Lower leg skin (tissue), 4 donors: ENCODE results near the gene HS6ST3. TPM values are rescaled to one million over a fixed set of nuclear protein-coding genes. Genes with fewer than 3 reads are reported as not detected.

Experiments
- DNase-seq, 2 donors: peaks; one replicate each; pipeline ENCODE4 v3.0.0-alpha.2; 2019; ENCODE audit warnings: low spot score in 2 of 2
- H3K4me3 ChIP-seq: fragments of 200-600 bp; sonication (generic); 2 replicates; pipeline ENCODE4 v1.5.1; 2017; ENCODE audit warnings: mild to moderate bottlenecking, low read depth; ENCODE audit not compliant: poor library complexity, severe bottlenecking
- POLR2A ChIP-seq, 2 donors: fragments of 450-650 bp; IDR thresholded peaks; one replicate each; pipeline ENCODE4 v1.6.1; 2016 to 2017; ENCODE audit warnings: antibody characterized with exemption in 2 of 2, mild to moderate bottlenecking in 1 of 2, moderate library complexity in 1 of 2
- WGBS, 2 donors: methylation state at CpG; one replicate each; pipeline ENCODE4 v1.1.5; 2018; 5-methylcytosine and 5-hydroxymethylcytosine counted together
- intact Hi-C: fragments of 100-400 bp; cut with DNase I; formaldehyde crosslinking; loops from one replicate; pipeline ENCODE4 v1.15.0; 2023; ENCODE audit warnings: low total_unique reads
- total RNA-seq, 4 donors: library from RNA; depleted of rRNA; stranded (reverse); fragments of >200 nt; gene quantifications; one replicate each; pipeline ENCODE4 v1.1.0, GENCODE V29; 2016
- TF ChIP-seq, protein P1 (sequence below), 3 donors: fragments of 450-650 bp; IDR thresholded peaks; one replicate each; pipeline ENCODE4 v1.5.1; 2016; ENCODE audit warnings: antibody characterized with exemption in 3 of 3, mild to moderate bottlenecking in 3 of 3, moderate library complexity in 2 of 3

HS6ST3 gene
- total RNA-seq, 4 donors from 2014 or later: 0.72 to 1.5 (median 0.87) TPM

- TF ChIP-seq POLR2A (IDR thresholded peaks at IDR 0.05): no peak
- TF ChIP-seq, protein P1, sequence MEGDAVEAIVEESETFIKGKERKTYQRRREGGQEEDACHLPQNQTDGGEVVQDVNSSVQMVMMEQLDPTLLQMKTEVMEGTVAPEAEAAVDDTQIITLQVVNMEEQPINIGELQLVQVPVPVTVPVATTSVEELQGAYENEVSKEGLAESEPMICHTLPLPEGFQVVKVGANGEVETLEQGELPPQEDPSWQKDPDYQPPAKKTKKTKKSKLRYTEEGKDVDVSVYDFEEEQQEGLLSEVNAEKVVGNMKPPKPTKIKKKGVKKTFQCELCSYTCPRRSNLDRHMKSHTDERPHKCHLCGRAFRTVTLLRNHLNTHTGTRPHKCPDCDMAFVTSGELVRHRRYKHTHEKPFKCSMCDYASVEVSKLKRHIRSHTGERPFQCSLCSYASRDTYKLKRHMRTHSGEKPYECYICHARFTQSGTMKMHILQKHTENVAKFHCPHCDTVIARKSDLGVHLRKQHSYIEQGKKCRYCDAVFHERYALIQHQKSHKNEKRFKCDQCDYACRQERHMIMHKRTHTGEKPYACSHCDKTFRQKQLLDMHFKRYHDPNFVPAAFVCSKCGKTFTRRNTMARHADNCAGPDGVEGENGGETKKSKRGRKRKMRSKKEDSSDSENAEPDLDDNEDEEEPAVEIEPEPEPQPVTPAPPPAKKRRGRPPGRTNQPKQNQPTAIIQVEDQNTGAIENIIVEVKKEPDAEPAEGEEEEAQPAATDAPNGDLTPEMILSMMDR (IDR thresholded peaks at IDR 0.05): no peak
- DNase-seq: no peak
- H3K4me3 ChIP-seq: no peak overlapping the region
- intact Hi-C loops: no loop called here
Observed at GRCh38 chr13:96421314-96421713, 331.4 kb downstream of the HS6ST3 start.

DNA sequence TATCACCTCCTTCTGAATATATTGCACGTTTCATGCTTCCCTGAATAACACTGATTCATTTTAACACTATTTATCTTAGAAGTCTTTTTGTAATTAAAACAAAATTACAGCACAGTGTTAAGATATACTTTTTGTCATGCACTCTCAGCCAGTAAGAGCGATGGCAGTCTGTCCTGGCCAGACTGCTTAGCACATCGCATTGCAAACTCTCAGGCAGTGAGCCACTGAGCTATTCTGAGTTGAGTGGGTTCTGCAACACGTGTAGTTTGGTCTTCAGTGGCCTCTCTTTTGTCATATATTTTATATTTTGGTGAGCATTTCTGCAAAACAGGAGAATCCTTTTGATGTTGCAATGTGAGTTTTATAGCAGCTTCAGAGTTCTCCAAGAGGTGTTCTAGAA, 332.1 kb downstream of the HS6ST3 start:
- TF ChIP-seq POLR2A (IDR thresholded peaks at IDR 0.05): no peak
- TF ChIP-seq, protein P1 (IDR thresholded peaks at IDR 0.05): no peak
- DNase-seq: no peak
- WGBS, 2 donors: 69 to 75% methylated on average over 4 of the region's 4 CpGs

GRCh38 chr13:96426167-96426566, 336.3 kb downstream of the HS6ST3 start:
- no peak for DNase-seq
- intact Hi-C loops: no loop called here
- TF ChIP-seq, protein P1 (IDR thresholded peaks at IDR 0.05): no peak
- TF ChIP-seq POLR2A (IDR thresholded peaks at IDR 0.05): no peak
- H3K4me3 ChIP-seq: no peak overlapping the region
- 63 to 75% methylated on average over 3 of the region's 3 CpGs for WGBS, 2 donors

More for the DNA sequence above, 332.1 kb downstream of the HS6ST3 start:
- intact Hi-C loops: no loop called here
- H3K4me3 ChIP-seq: no peak overlapping the region

DNA sequence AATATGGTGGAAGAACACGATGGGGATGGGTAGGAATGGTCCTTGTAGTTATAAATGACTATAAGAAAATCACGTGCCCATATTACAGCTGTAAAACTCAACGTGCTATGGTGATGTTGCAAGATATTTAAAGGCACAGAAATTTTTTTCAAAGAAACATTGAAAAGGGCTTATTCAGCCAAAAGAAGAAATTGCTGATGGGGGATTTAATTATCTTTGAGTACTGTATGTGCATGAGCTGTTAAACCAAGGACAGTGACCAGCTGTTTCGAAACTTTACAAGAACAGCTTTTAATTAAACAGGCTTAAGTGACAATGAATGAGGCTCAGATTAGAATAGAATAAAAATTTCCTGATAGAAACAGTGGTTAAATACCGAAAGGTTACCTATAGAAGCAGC, 339.0 kb downstream of the HS6ST3 start:
- DNase-seq: no peak
- TF ChIP-seq POLR2A (IDR thresholded peaks at IDR 0.05): no peak
- TF ChIP-seq, protein P1 (IDR thresholded peaks at IDR 0.05): no peak
- intact Hi-C loops: no loop called here
- WGBS, 2 donors: 79% methylated on average over 5 of the region's 5 CpGs
- H3K4me3 ChIP-seq: no peak overlapping the region

DNA sequence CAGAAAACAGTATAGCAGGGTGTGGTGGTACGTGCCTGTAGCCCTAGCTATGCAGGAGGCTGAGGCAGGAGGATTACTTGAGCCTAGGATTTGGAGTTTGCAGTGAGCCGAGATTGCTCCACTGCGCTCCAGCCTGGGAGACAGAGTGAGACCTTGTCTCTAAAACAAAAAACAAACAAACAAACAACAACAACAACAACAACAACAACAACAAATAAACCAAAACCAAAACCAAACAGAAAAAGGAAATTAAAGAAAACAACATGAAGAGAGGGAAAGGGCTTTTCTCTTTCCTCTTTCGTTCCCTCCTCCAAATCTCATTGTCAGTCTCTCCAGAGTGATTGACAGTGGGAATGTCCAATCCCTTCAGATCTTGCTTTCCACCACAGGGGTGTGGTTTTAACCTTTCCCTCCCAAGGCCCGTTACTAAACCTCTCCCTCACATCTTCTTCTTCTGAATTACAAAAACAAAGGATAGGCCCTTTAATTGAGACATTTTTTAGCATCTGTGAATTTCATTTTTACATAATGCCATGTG, 341.2 kb downstream of the HS6ST3 start:
- TF ChIP-seq, protein P1 (IDR thresholded peaks at IDR 0.05): no peak
- TF ChIP-seq POLR2A (IDR thresholded peaks at IDR 0.05): no peak
- DNase-seq: no peak
- no peak overlapping the region for H3K4me3 ChIP-seq
- 83 to 84% methylated on average over 5 of the region's 5 CpGs for WGBS, 2 donors
- intact Hi-C loops: no loop called here

GRCh38 chr13:96444676-96445075, 354.8 kb downstream of the HS6ST3 start:
- TF ChIP-seq POLR2A (IDR thresholded peaks at IDR 0.05): no peak
- TF ChIP-seq, protein P1 (IDR thresholded peaks at IDR 0.05): no peak
- 53 to 59% methylated on average over 3 of the region's 3 CpGs for WGBS, 2 donors

More at GRCh38 chr13:96444676-96445075, 354.8 kb downstream of the HS6ST3 start:
- intact Hi-C loops: no loop called here
- DNase-seq: no peak
- H3K4me3 ChIP-seq: no peak overlapping the region
